SJCRH30 (cell line): ENCODE measurements around the gene MEX3A. TPM values are rescaled to one million over a fixed set of nuclear protein-coding genes. Genes with fewer than 3 reads are reported as not detected.
A peak's percentile ranks its signal among the peaks of the same experiment; 100 is the strongest.

Experiments
- DNase-seq, 2 experiments: peaks; one replicate each; pipeline ENCODE4 v3.0.0-alpha.2; 2015 to 2020
- H3K27ac ChIP-seq: fragments of 250-450 bp; sonication (Bioruptor Pico); 2 replicates; pipeline ENCODE4 v1.5.1; 2020; ENCODE audit warnings: mild to moderate bottlenecking, moderate library complexity
- H3K27me3 ChIP-seq: fragments of 250-450 bp; sonication (Bioruptor Pico); 2 replicates; pipeline ENCODE4 v1.5.1; 2020; ENCODE audit warnings: mild to moderate bottlenecking, moderate library complexity
- H3K36me3 ChIP-seq: fragments of 250-450 bp; sonication (Bioruptor Pico); 2 replicates; pipeline ENCODE4 v1.5.1; 2020; ENCODE audit warnings: mild to moderate bottlenecking, moderate library complexity
- H3K4me1 ChIP-seq: fragments of 250-450 bp; sonication (Bioruptor Pico); 2 replicates; pipeline ENCODE4 v1.5.1; 2020; ENCODE audit warnings: mild to moderate bottlenecking, moderate library complexity
- H3K4me3 ChIP-seq: fragments of 250-450 bp; sonication (Bioruptor Pico); 2 replicates; pipeline ENCODE4 v1.5.1; 2020; ENCODE audit warnings: mild to moderate bottlenecking, moderate library complexity
- H3K9me3 ChIP-seq: fragments of 250-450 bp; sonication (Bioruptor Pico); replicated peaks from 2 replicates; pipeline ENCODE4 v1.5.1; 2020; ENCODE audit warnings: mild to moderate bottlenecking, moderate library complexity
- total RNA-seq: library from RNA; depleted of rRNA; stranded (reverse); fragments of >200 nt; shearing (Covaris generic); gene quantifications from 2 replicates; pipeline ENCODE4 v1.2.3, GENCODE V29; 2014

The MEX3A gene
- total RNA-seq, 1 experiment from 2014 or later: 21.8 TPM

DNA sequence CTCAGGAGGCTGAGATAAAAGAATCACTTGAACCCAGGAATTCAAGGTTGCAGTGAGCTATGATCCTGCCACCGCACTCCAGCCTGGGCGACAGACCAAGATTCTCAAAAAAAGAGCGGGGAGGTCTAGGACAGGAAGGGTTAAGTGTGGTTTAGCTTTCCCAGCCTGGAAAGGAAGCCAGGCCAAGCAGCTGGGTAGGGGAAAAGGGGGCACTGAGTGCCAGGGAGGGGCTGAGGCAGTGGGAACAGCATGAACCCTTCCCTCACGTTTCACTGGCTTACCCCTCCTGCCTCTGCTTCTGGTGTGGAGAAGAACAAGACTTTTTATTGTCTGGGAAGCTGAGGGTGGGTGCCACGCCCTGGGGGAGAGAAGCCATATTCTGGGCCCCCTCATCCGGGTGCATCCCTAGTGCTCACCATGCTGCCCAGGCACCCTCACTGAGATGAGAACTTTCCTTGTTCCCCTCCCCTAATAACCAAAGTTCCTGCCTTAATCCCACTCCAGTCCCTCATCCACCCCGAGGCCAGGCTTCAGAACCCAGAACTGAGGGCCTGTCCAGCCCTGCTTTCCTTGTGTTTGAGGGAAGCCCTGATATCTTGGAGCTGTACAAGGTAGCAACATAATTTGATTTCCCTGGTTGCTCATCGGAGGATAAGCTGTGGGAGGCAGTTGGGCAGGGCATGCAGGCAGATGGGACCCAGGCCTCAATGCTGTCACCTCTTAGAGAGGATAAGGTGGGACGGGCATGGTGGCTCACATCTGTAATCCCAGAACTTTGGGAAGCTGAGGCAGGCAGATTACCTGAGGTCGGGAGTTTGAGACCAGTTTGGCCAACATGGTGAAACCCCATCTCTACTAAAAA, 30.2 kb upstream of the MEX3A start:
- H3K27me3 ChIP-seq: no peaks in the 10 kb centered on the region
- DNase-seq: peak in 1 of 2 experiments; percentile 57
- no peak overlapping the region for H3K4me3 ChIP-seq
- no peaks in the 10 kb centered on the region for H3K36me3 ChIP-seq
- no peaks in the 10 kb centered on the region for H3K9me3 ChIP-seq
- peak overlapping the region; percentile 36; the same call in 1 of the 2 replicates for H3K27ac ChIP-seq
- H3K4me1 ChIP-seq: peaks cover 27% of the 10 kb centered on the region

DNA sequence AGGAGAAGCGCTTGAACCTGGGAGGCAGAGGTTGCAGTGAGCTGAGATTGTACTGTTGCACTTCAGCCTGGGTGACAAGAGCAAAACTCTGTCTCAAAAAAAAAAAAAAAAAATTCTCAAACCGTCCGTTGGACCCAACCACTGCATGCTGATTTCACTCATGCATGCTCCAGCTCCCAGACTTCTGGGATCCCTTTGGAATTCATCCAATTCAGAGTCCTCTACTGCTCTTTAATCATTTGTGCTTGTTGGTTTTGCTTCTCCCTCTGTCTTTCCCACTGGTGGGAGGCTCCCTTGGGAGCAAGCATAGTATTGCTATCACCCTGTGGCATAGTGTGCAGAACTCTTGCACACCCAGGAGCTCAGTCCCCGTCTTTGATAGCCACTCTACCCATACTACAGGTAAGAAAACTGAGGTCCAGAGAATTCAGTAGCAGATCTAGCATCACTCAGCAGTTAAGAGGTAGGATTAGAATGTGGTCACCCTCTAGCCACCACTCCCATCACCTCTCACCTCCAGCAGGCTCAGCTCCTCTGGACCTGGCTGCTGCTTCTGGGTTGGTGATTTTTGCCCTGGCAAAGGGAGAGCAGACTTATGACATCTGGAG, 29.2 kb upstream of the MEX3A start:
- no peak overlapping the region for H3K27ac ChIP-seq
- peaks cover 32% of the 10 kb centered on the region for H3K4me1 ChIP-seq
- H3K4me3 ChIP-seq: no peak overlapping the region
- H3K27me3 ChIP-seq: no peaks in the 10 kb centered on the region
- no peak for DNase-seq
- H3K36me3 ChIP-seq: no peaks in the 10 kb centered on the region
- H3K9me3 ChIP-seq: no peaks in the 10 kb centered on the region

DNA sequence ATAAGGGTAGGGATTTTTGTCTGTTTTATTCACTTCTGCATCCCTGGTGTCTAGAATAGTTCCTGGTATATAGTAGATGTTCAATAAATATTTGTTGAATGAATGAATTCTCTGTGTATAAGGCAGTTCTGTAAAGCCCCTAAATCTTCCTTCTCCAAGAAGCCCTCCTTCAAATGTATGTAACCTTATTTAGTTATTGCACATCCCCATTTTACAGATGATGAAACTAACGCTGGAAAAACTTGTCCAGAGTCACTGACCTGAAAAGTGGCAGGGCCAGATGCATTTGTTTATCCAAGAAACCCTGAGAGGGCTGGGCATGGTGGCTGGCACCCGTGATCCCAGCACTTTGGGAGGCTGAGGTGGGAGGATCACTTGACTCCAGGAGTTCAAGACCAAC, 28.0 kb upstream of the MEX3A start:
- Histone ChIP-seq H3K4me3 (no peak overlapping the region), H3K9me3 (no peaks in the 10 kb centered on the region), H3K36me3 (no peaks in the 10 kb centered on the region), H3K27me3 (no peaks in the 10 kb centered on the region), H3K4me1 (peaks cover 34% of the 10 kb centered on the region), H3K27ac (no peak overlapping the region)
- no peak for DNase-seq

DNA sequence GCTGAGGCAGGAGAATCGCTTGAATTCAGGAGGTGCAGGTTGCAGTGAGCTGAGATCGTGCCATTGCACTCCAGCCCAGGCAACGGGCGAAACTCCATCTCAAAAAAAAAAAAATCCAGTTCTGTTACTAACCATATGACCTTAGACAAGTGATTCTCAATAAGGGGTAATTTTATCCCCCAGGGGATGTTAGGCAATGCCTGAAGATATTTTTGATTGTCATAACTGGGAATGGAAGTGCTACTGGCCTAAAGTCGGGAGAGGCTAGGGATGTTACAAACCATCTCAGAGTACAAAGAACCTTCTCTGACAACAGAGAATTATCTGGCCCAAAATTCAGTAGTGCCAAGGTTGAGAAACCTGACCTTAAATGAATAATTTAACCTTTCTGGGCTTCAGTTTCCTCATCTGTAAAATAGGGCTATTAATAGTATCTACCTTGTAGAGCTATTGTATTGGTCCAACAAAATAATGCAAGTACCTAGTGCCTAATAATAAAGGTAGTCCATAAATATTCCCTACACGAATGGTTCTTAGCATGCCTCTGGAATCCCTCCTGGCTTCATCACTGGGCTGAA, 26.5 kb upstream of the MEX3A start:
- Histone ChIP-seq H3K27ac (no peak overlapping the region), H3K27me3 (no peaks in the 10 kb centered on the region), H3K36me3 (no peaks in the 10 kb centered on the region), H3K4me1 (peaks cover 44% of the 10 kb centered on the region), H3K4me3 (no peak overlapping the region), H3K9me3 (no peaks in the 10 kb centered on the region)
- no peak for DNase-seq

DNA sequence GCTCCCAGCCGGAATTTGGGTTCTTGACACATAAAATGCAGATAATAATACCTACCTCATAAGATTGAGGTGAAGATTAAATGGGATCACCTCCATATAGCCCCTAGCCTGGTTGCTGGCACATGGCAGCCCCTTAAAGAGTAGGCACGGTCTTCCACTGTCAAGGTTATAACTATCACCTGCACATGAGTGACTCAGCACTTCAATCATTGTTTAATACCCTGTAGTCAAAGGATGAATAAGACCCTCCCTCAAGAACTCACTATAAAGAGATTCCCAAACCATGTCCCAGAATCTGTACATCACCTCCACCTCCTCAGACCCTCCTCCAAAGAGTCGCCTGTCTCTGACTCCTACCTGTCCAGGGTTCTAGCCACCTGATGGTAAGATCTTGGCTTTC, 25.8 kb upstream of the MEX3A start:
- Histone ChIP-seq H3K27me3 (no peaks in the 10 kb centered on the region), H3K4me1 (peaks cover 44% of the 10 kb centered on the region), H3K27ac (no peak overlapping the region), H3K9me3 (no peaks in the 10 kb centered on the region), H3K4me3 (no peak overlapping the region), H3K36me3 (no peaks in the 10 kb centered on the region)
- DNase-seq: no peak

DNA sequence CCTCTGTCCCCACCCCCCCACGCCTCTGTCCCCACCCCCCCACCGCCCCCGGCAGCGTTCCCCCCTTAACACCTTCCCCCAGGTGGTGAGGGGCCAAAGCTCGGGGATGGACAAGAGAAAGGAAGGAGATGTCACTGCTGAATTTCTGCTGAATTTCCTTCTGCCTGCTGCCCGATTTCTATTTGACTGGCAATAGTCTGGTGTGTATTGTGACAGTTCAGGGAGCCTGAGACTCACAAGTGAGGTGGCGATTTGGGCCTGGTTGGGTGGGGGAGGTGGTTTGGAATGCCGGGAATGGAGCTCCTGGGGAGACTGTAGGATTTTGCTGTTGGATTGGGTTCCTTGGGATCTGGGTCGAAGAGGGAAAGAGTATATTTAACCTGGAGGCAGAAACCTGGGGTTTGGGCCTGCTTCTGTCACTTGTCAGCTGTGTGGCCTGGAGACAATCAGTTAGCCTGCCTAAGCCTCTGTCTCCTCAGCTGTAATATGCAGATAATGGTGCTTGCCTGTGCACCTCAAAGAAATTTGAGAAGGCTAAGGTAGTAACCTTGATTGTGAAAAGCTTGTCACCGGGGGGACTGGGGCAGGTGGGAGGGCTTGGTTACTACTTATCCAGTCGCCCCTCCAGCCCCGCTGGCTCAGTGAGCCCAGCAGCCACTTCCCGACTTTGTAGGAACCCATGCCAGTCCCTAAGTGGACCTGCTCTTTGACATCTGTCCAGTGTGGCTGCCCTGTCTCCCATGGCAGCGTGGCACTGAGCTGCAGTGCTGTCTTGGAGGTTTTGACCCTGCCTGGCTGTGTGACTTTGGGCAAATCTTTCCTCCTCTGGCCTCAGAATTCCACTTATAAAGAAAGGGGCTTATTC, 24.6 kb upstream of the MEX3A start:
- Histone ChIP-seq H3K4me3 (peak overlapping the region; percentile 28; the same call in 1 of the 2 replicates), H3K36me3 (no peaks in the 10 kb centered on the region), H3K9me3 (no peaks in the 10 kb centered on the region), H3K27me3 (no peaks in the 10 kb centered on the region), H3K4me1 (peaks cover 34% of the 10 kb centered on the region), H3K27ac (no peak overlapping the region)
- DNase-seq: no peak

DNA sequence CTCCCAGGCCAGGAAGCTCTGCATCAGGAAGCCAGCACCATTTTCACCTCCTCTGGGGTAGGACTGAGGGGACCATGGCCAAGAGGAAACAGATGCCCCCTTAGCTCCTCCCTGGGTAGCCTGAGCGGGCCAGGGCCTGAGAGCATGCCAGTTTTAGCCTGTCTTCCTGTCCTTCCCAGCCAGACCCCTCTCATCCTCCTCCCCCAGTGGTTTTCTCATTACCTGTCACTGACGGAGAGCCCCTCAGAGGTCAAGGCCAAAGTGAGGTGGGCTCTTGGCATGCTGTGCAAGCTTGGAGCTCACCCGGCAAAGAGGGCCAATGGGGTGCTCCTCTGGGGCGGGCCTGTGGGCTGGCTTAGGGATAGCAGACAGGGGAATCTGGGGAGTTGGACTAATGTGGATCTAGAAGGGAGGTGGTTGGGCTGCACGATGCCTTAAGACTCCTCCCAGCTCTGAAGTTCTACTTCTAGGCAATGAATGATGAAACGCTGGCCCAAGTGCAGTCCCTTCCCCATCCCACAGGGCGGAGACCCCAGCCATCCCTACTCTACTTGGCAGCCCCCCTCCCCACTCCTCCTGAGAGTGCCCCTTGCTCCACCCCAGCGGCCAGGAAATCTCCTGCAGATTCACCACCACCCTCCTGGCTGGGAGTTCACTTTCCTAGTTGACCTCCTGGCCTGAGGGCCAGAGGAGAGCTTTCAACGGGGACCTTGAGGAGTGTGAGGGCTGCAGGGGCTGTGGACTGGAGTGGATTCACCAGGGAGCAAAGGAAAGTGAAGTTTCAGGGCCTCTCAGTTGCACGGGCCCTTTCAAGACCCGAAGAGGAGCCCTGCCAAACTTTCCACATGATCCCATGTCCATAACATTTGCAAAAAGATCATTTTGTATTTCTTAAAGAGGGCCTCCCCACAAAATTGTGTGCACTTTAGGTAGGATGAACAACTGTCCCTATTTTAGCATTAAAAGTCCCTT, 22.9 kb upstream of the MEX3A start:
- Histone ChIP-seq H3K9me3 (no peaks in the 10 kb centered on the region), H3K27ac (peak overlapping the region; percentile 85), H3K4me3 (peak overlapping the region; percentile 65), H3K27me3 (no peaks in the 10 kb centered on the region), H3K36me3 (no peaks in the 10 kb centered on the region), H3K4me1 (peaks cover 32% of the 10 kb centered on the region)
- DNase-seq: no peak

DNA sequence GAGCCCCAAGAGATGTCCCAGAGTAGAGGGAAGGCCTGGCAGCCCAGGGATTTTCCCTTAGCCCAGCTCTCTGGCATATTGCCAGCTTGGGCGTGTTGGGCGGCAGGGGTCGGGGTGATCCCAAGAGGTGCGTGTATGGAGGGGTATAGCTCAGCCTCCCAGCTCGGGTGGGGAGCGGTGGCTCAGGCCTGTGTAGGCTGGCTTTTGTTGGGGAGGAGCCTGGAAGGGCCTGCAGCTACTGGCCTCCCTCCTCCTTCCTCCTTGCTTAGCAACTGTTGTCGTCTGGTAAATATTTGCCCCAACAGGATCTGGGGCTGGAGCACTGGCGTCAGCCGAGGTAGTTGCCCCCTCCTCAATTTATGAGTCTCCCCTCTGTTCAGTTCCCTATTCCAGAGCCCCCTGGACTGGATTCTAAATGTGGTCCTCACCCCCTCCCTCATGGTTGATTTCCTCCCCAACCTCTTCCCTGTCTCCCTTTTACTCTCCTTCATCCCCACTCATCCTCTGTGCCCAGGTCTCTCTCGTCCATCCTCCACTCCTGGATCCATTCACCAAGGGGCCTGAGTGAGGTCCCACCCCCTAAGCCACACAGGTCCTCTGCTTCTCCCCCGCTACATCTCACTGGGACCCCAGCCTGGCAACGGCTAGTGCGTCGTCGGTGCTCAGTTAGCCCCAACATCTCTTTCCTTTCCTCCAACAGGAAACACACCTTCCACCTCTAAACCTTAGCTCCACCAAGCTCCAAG, 22.0 kb upstream of the MEX3A start:
- Histone ChIP-seq H3K4me3 (no peak overlapping the region), H3K27me3 (no peaks in the 10 kb centered on the region), H3K36me3 (no peaks in the 10 kb centered on the region), H3K4me1 (peaks cover 32% of the 10 kb centered on the region), H3K27ac (no peak overlapping the region), H3K9me3 (no peaks in the 10 kb centered on the region)
- DNase-seq: peak; percentile 57 to 62

DNA sequence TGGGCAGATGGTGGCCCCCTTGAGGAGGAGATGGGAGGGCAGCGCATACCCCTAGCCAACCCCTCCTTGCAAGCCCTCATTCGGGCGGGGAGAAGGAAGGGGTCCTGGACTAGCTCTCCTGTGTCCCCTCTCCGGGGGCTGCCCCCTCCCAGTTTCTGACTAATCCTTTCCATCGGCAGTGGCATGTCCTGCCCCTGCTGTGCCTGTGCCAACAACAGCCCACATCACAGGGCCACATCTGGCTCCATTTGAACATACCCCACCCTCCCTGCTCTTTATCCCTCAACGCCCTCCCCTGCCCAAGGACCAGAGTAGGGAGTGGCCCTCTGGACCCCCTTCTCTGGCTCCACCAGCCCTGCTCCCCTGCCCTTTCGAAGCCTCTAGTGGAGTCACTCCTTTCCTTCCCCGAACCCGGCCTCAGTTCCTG, 21.3 kb upstream of the MEX3A start:
- H3K4me3 ChIP-seq: no peak overlapping the region
- no peak for DNase-seq
- H3K27me3 ChIP-seq: no peaks in the 10 kb centered on the region
- no peaks in the 10 kb centered on the region for H3K36me3 ChIP-seq
- H3K27ac ChIP-seq: no peak overlapping the region
- H3K9me3 ChIP-seq: no peaks in the 10 kb centered on the region
- H3K4me1 ChIP-seq: peaks cover 32% of the 10 kb centered on the region

DNA sequence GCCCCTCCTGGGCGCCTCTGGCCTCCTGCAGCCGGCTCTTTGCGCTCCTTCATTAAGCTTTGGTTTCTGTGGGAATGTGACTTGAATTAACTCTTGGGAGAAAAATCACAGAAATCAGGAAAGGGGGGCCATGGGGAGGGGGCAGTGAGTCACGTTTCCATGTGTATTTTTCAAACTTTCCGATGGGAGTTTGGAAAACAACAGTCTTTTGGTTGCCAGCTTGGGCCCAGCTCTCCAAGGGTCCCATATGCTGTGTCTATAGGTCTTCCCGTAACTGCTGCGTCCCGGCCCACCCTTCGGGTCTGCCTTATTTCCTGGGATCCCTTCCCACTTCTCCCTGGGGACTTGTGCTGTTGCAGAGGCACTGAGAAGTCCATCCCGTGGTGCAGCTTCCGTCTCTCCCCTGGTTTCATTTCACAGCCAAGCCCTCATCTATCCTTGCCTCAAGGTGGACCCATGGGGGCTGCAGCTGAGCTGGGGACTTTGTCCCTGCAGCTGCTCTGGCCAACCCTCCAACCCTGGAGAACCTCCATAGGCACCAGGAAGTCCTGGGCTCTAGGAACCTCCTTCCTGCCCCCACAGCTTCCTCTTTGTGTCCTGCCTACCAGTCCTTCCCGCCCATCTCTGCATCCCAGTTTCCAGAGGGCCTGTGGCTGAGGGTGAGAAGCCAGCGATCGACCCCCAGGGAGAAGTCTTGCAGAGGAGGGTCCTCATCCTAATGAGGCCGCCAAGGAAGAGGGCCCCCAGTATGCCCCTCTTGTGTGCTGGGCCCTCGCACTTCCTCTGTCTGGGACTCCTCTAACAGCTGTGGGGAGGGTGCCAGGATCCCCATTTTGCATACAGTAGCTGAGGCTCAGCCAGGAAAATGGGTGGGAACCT, 20.6 kb upstream of the MEX3A start:
- peaks cover 32% of the 10 kb centered on the region for H3K4me1 ChIP-seq
- no peak for DNase-seq
- no peaks in the 10 kb centered on the region for H3K27me3 ChIP-seq
- no peaks in the 10 kb centered on the region for H3K9me3 ChIP-seq
- no peak overlapping the region for H3K27ac ChIP-seq
- H3K36me3 ChIP-seq: no peaks in the 10 kb centered on the region
- no peak overlapping the region for H3K4me3 ChIP-seq

DNA sequence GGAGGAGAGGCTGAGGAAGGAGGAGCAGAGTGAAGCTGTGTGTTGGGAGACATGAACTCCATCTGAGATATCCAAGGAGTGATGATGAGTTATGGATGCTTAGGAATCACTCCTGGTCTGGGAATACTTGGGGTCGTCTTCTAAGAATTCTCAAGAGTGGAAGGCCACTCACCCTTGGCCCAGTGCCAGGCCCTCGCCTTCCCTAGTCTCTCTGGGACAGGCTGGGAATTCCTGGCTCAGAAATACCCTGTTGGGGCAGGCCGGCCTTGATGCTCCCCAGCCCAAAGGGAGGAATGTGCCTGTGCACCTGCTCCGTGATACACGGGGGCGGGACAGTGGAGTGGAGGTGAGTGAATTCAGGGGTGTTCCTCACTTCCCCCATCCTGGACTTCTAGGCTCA, 19.6 kb upstream of the MEX3A start:
- H3K9me3 ChIP-seq: no peaks in the 10 kb centered on the region

DNA sequence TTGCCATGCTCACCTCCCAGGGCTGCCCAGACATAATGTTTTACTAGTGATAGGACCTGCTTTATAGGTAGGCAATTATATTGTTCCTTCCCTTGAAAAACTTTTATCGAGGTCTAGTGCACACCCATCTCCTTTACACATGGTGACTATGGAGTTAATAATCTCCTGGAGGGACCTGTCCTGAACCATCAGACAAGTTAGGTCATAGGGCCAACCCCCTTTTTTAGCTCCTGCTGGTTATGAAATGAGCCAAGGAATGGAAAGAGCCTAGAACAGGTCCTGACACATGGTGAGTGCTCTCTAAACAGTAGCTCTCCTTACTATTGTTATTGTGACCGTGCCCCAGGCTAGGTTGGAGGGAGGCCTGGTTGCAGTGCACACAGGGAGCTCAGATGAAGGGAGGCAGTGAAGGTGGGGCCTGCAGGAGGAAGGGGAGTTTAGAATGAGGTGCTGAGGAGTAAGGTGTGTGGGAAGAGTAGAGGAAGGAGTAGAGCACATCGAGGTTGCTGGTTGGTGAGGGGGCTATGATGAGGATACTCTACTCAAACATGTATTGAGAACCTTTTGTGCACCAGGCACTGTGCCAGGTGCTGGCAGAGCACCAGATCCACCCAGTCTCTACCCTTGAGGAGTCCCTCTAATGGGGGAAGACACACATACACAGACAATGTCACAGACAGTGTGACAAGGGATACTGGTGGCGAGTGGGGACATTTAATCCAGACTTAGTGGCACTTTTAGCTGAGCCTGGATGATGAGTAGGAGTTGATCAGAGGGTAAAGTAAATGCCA, 18.1 kb upstream of the MEX3A start:
- no peaks in the 10 kb centered on the region for H3K36me3 ChIP-seq
- no peaks in the 10 kb centered on the region for H3K9me3 ChIP-seq
- H3K4me1 ChIP-seq: peaks cover 32% of the 10 kb centered on the region
- H3K4me3 ChIP-seq: no peak overlapping the region
- H3K27ac ChIP-seq: no peak overlapping the region
- no peaks in the 10 kb centered on the region for H3K27me3 ChIP-seq
- no peak for DNase-seq

More for the DNA sequence above, 19.6 kb upstream of the MEX3A start:
- H3K4me3 ChIP-seq: no peak overlapping the region
- no peak overlapping the region for H3K27ac ChIP-seq
- H3K4me1 ChIP-seq: peaks cover 33% of the 10 kb centered on the region
- no peaks in the 10 kb centered on the region for H3K27me3 ChIP-seq
- DNase-seq: no peak
- H3K36me3 ChIP-seq: no peaks in the 10 kb centered on the region
